Measurements from ENCODE around the gene DMD.

The DMD gene

GRCh38 chrX:31225819-31226218 lies 1985.5 kb downstream of the DMD start:
- no peak for DNase-seq (ENCODE audit: low spot score)

DNA sequence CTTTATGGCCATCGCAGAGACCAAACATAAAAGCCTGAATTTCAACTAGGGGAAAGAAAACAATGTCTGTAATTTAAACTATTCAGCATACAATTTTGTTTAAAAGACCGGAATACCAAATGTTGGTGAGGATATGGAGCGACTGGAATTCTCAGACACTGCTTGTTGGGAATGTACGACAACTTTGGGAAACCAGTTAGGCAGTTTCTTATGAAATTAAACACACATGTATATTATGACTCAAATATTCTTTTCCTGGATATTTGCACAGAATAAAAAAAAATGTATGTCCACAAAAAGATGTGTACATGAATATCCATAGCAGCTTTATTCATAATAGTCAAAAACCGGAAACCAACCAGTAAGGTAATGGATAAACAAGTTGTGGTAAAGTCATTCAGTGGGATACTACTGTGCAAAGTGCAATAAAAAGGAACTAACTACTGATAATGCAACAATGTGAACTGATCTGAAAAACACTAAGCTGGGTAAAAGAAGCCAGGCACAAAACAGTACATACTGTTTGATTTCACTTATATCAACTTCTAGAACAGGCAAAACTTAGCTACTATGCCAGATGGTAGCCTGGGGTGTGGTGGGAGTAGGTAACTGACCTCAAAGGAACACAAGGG lies 1986.9 kb downstream of the DMD start:
- DNase-seq (ENCODE audit: low spot score) = no peak

DNA sequence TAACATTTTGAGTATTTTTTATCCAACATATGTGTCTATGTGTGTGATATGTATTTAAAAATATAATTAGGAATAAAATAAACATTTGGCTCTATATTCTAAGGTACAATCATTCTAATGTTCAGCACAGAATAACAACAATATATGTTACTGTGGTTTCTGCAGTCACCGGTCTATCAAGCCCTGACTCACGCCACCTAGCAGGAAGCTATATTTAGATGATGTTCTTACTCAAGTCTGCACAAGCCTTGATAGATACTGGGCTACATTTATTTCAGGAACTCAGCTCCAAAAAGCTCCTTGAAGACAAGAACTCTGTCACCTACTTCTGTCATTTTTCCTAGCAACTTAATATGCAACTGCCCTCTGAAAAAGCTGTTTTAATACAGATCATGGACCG lies 1987.5 kb downstream of the DMD start:
- no peak for DNase-seq (ENCODE audit: low spot score)

DNA sequence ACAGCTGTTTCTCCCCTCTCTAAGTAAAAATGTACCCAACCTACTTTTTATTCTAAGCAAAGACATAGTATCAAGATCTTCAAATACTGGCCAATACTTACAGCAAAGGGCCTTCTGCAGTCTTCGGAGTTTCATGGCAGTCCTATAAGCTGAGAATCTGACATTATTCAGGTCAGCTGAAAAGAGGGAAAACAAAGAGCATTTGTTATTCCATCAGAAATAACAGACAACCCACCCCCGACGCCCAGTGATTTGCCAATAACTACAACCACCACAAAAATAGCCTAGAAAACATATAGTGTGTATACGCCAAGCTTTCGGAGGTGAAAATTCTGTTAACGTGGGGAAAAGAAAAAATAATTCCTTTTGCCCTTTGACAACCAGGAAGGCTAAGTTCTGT lies 1988.4 kb downstream of the DMD start:
- no peak for DNase-seq (ENCODE audit: low spot score)

- DNase-seq (ENCODE audit: low spot score) = no peak
These were observed 1992.2 kb downstream of the DMD start for GRCh38 chrX:31219174-31219573.

GRCh38 chrX:31217084-31217483 lies 1994.3 kb downstream of the DMD start:
- no peak for DNase-seq (ENCODE audit: low spot score)

DNA sequence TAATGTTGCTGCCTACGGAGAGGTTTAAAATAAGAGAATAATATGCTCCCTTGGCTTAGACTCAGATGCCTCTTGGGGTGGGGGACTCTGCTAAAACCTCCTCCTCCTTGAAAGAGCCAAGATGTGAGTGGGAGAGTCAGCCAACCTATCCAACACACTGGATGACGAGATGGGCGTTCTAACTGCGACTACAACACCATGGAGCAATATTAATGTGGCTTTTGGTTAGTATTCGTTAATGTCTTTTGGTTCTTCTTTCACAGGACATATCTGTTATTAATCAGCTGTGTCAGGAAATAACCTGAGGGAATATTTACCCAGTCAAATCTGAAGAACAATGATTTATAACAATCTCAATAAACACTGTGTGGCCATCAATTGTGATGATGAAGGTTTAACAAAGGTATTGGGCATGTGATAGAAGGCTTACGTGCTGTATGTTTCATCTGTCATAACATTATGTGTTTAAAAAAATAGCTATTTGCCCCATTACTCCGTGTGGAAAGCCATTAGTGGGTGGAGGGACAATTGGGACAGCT lies 1996.0 kb downstream of the DMD start:
- DNase-seq (ENCODE audit: low spot score) = no peak

DNA sequence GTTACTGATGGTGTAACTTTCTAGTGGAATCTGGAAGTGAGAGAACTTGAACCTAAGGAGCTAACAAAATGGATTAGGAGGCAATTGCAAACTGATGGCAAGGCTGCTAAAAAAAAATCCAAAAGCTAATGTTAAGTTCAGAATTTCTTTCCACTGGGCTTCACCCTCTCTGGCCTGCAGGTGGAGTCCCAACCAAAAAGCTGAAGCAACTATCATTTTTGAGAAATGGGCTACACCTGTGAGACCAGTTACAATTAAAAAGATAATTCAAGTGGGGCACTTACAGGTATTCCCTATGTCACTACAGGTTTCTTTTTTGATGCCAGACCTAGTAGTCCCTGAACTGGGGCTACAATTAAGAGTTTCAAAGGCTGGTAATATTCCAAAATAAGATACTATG lies 1997.4 kb downstream of the DMD start:
- no peak for DNase-seq (ENCODE audit: low spot score)

GRCh38 chrX:31212856-31213748 lies 1998.2 kb downstream of the DMD start:
- DNase-seq (ENCODE audit: low spot score) = no peak

DNA sequence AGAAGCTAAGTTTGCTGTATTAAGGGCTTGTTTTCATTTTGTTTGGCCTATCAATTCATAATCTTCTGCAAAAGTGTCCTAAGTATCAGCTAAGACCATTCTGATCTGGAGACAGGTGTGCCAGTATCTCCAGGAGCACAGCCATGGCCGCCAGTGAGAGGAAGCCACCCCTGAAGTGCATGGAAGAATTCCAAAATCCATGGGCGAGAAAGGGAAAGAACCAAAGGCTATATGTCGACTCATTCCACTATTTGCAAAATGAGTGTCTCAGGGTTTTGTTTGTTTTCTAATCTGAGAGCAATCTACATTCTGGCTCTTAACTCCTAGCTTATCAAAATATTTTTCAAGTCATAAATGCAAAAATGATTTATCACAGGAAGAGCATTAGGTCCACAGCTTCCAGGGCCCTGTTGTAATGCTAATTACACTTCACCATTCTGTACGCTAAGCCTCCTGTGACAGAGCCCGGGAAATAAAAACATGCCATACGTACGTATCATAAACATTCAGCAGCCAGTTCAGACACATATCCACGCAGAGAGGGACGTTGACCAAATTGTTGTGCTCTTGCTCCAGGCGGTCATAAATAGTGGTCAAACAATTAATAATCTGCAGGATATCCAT lies 2002.2 kb downstream of the DMD start:
- DNase-seq (ENCODE audit: low spot score) = no peak

GRCh38 chrX:31201503-31201902 lies 2009.8 kb downstream of the DMD start:
- no peak for DNase-seq (ENCODE audit: low spot score)

GRCh38 chrX:31200430-31200829 lies 2010.9 kb downstream of the DMD start:
- DNase-seq (ENCODE audit: low spot score) = no peak

GRCh38 chrX:31199840-31200114 lies 2011.6 kb downstream of the DMD start:
- DNase-seq (ENCODE audit: low spot score) = no peak

GRCh38 chrX:31199056-31199839 lies 2012.1 kb downstream of the DMD start:
- no peak for DNase-seq (ENCODE audit: low spot score)

- no peak for DNase-seq (ENCODE audit: low spot score)
These were observed 2021.0 kb downstream of the DMD start for GRCh38 chrX:31190221-31190975.

GRCh38 chrX:31186693-31187338 lies 2024.5 kb downstream of the DMD start:
- no peak for DNase-seq (ENCODE audit: low spot score)

DNA sequence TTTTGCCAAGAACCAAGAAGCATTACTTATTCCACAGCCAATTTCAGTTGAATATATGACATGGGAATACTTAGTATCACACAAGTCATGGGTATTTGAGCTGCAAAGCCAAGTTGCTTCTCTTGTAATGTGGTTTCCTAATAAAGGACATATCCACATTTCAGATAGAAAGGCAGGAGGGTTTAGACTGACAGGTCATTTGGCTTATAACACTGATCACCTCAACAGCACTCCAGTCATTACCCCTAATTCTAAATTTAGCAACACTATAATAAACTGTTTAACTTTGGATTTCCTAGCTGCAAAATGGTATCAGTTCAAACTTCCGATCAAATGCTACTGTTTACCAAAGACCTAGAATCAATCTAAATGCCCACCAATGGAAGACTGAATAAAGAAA lies 2025.5 kb downstream of the DMD start:
- no peak for DNase-seq (ENCODE audit: low spot score)

- no peak for DNase-seq (ENCODE audit: low spot score)
These were observed 2029.9 kb downstream of the DMD start for GRCh38 chrX:31181377-31182000.

DNA sequence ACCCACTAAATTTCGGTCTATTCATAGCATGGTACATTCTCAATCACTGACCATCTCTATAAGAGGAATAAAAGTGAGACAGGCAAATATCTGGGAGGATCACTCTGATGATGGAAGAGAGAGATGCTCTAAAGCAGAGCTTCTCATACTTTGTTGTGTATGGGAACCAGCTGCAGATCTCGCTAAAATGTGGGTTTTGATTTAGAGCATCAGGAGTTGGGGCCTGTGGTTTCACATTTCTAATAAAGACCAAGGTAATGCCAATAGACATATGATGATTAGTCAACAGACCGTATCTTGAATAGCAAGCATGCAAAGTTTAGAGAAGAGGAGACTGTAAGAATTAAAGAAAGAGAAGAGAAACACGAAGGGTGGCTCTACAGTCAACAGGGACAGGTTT lies 2032.1 kb downstream of the DMD start:
- no peak for DNase-seq (ENCODE audit: low spot score)

GRCh38 chrX:31178769-31179125 lies 2032.6 kb downstream of the DMD start:
- DNase-seq (ENCODE audit: low spot score) = no peak

Measured in LoVo (cell line).